Muscle layer of colon (tissue), 2 donors: Measurements from ENCODE around the gene EVA1A.

Experiments
- H3K27ac ChIP-seq: one replicate; pipeline ENCODE4 v1.7.0; 2013; ENCODE audit warnings: low read depth, mild to moderate bottlenecking, low read length, moderate library complexity
- H3K27me3 ChIP-seq, 2 donors: one replicate each; pipeline ENCODE4 v1.7.0; 2013; ENCODE audit warnings: low read length in 2 of 2, mild to moderate bottlenecking in 2 of 2; ENCODE audit not compliant: insufficient read depth in 2 of 2, control insufficient read depth in 1 of 2
- H3K36me3 ChIP-seq: one replicate; pipeline ENCODE4 v1.7.0; 2013; ENCODE audit warnings: mild to moderate bottlenecking, low read length; ENCODE audit not compliant: insufficient read depth
- H3K4me1 ChIP-seq: one replicate; pipeline ENCODE4 v1.7.0; 2013; ENCODE audit warnings: mild to moderate bottlenecking, low read length; ENCODE audit not compliant: insufficient read depth
- H3K4me3 ChIP-seq, 2 donors: one replicate each; pipeline ENCODE4 v1.7.0; 2013; ENCODE audit warnings: low read length in 2 of 2, low read depth in 1 of 2, mild to moderate bottlenecking in 1 of 2, moderate library complexity in 1 of 2
- H3K9ac ChIP-seq: one replicate; pipeline ENCODE4 v1.7.0; 2013; ENCODE audit warnings: low read length
- H3K9me3 ChIP-seq: one replicate; pipeline ENCODE4 v1.7.0; 2013; ENCODE audit warnings: mild to moderate bottlenecking, low read length
- donor health status: abdominal sarcoma.
- donor health status: Adenocarcinoma of cecum.

Gene EVA1A

GRCh38 chr2:75528221-75528977 lies 32.3 kb downstream of the EVA1A start:
- H3K4me1 ChIP-seq: no peaks in the 10 kb centered on the region
- H3K4me3 ChIP-seq: no peak overlapping the region
- H3K9me3 ChIP-seq: no peaks in the 10 kb centered on the region
- no peak overlapping the region for H3K9ac ChIP-seq
- H3K36me3 ChIP-seq: no peaks in the 10 kb centered on the region
- H3K27ac ChIP-seq: no peak overlapping the region
- no peaks in the 10 kb centered on the region for H3K27me3 ChIP-seq

- Histone ChIP-seq H3K9ac (no peak overlapping the region), H3K27me3 (no peaks in the 10 kb centered on the region), H3K27ac (no peak overlapping the region), H3K4me1 (no peaks in the 10 kb centered on the region), H3K9me3 (no peaks in the 10 kb centered on the region), H3K36me3 (no peaks in the 10 kb centered on the region), H3K4me3 (no peak overlapping the region)
Observed at GRCh38 chr2:75527676-75528075, 33.1 kb downstream of the EVA1A start.

- no peaks in the 10 kb centered on the region for H3K9me3 ChIP-seq
- H3K36me3 ChIP-seq: no peaks in the 10 kb centered on the region
- H3K27me3 ChIP-seq: no peaks in the 10 kb centered on the region
- H3K9ac ChIP-seq: no peak overlapping the region
- H3K4me1 ChIP-seq: no peaks in the 10 kb centered on the region
- no peak overlapping the region for H3K27ac ChIP-seq
- H3K4me3 ChIP-seq: no peak overlapping the region
Observed at GRCh38 chr2:75526842-75527241, 33.9 kb downstream of the EVA1A start.

GRCh38 chr2:75525434-75526310 lies 35.1 kb downstream of the EVA1A start:
- Histone ChIP-seq H3K27me3 (no peaks in the 10 kb centered on the region), H3K4me3 (no peak overlapping the region), H3K9me3 (no peaks in the 10 kb centered on the region), H3K36me3 (no peaks in the 10 kb centered on the region), H3K4me1 (no peaks in the 10 kb centered on the region), H3K9ac (no peak overlapping the region), H3K27ac (no peak overlapping the region)

- Histone ChIP-seq H3K27ac (no peak overlapping the region), H3K36me3 (no peaks in the 10 kb centered on the region), H3K27me3 (no peaks in the 10 kb centered on the region), H3K9ac (no peak overlapping the region), H3K9me3 (no peaks in the 10 kb centered on the region), H3K4me3 (no peak overlapping the region), H3K4me1 (no peaks in the 10 kb centered on the region)
Observed at GRCh38 chr2:75524276-75524911, 36.3 kb downstream of the EVA1A start.

- no peak overlapping the region for H3K9ac ChIP-seq
- no peaks in the 10 kb centered on the region for H3K4me1 ChIP-seq
- no peaks in the 10 kb centered on the region for H3K36me3 ChIP-seq
- no peak overlapping the region for H3K4me3 ChIP-seq
- H3K9me3 ChIP-seq: no peaks in the 10 kb centered on the region
- H3K27ac ChIP-seq: no peak overlapping the region
- H3K27me3 ChIP-seq: no peaks in the 10 kb centered on the region
Observed at GRCh38 chr2:75523313-75524275, 37.1 kb downstream of the EVA1A start.

GRCh38 chr2:75522543-75523312 lies 38.0 kb downstream of the EVA1A start:
- Histone ChIP-seq H3K9ac (no peak overlapping the region), H3K27ac (no peak overlapping the region), H3K4me3 (no peak overlapping the region), H3K27me3 (no peaks in the 10 kb centered on the region), H3K36me3 (no peaks in the 10 kb centered on the region), H3K9me3 (no peaks in the 10 kb centered on the region), H3K4me1 (no peaks in the 10 kb centered on the region)

GRCh38 chr2:75521225-75521872 lies 39.4 kb downstream of the EVA1A start:
- H3K9ac ChIP-seq: no peak overlapping the region
- no peaks in the 10 kb centered on the region for H3K4me1 ChIP-seq
- no peaks in the 10 kb centered on the region for H3K27me3 ChIP-seq
- H3K27ac ChIP-seq: no peak overlapping the region
- no peaks in the 10 kb centered on the region for H3K9me3 ChIP-seq
- H3K4me3 ChIP-seq: no peak overlapping the region
- no peaks in the 10 kb centered on the region for H3K36me3 ChIP-seq

- H3K4me1 ChIP-seq: no peaks in the 10 kb centered on the region
- H3K9ac ChIP-seq: no peak overlapping the region
- H3K36me3 ChIP-seq: no peaks in the 10 kb centered on the region
- H3K27ac ChIP-seq: no peak overlapping the region
- no peak overlapping the region for H3K4me3 ChIP-seq
- no peaks in the 10 kb centered on the region for H3K27me3 ChIP-seq
- no peaks in the 10 kb centered on the region for H3K9me3 ChIP-seq
Observed at GRCh38 chr2:75519843-75520242, 40.9 kb downstream of the EVA1A start.
